GM15510 (cell line): ENCODE results near the gene TMEM9.

ENCODE experiments used
- POLR2A ChIP-seq: IDR thresholded peaks from 3 replicates; pipeline ENCODE4 v1.6.1; 2011; ENCODE audit warnings: borderline replicate concordance; ENCODE audit not compliant: insufficient read length; ENCODE audit errors: extremely low read depth

The TMEM9 gene

GRCh38 chr1:201154389-201155165 lies at the start of gene TMEM9:
Gene TMEM9 (minus strand): TSS chr1:201154474. CDS start chr1:201153923, 551 bp downstream.
- TF ChIP-seq POLR2A: no peak

GRCh38 chr1:201198598-201198997 lies 44.3 kb upstream of the TMEM9 start:
- TF ChIP-seq POLR2A: no peak

GRCh38 chr1:201194046-201194445 lies 39.8 kb upstream of the TMEM9 start:
- TF ChIP-seq POLR2A: no peak

GRCh38 chr1:201192261-201192788 lies 38.1 kb upstream of the TMEM9 start:
- no peak for TF ChIP-seq POLR2A

- TF ChIP-seq POLR2A: no peak
These were observed 37.5 kb upstream of the TMEM9 start for GRCh38 chr1:201191653-201192260.

GRCh38 chr1:201190624-201191051 lies 36.4 kb upstream of the TMEM9 start, which contains the start of gene IGFN1:
Gene IGFN1 (plus strand): TSS chr1:201190824. CDS start chr1:201193294, 2,470 bp downstream.
- no peak for TF ChIP-seq POLR2A

GRCh38 chr1:201190005-201190404 lies 35.7 kb upstream of the TMEM9 start:
- no peak for TF ChIP-seq POLR2A

GRCh38 chr1:201189085-201189484 lies 34.8 kb upstream of the TMEM9 start:
- no peak for TF ChIP-seq POLR2A

GRCh38 chr1:201186192-201186591 lies 31.9 kb upstream of the TMEM9 start:
- TF ChIP-seq POLR2A: no peak

- TF ChIP-seq POLR2A: no peak
These were observed 31.4 kb upstream of the TMEM9 start for GRCh38 chr1:201185527-201186128.

- no peak for TF ChIP-seq POLR2A
These were observed 30.8 kb upstream of the TMEM9 start for GRCh38 chr1:201185123-201185453.

- no peak for TF ChIP-seq POLR2A
These were observed 30.2 kb upstream of the TMEM9 start for GRCh38 chr1:201184307-201185122.

GRCh38 chr1:201183753-201184152 lies 29.5 kb upstream of the TMEM9 start:
- TF ChIP-seq POLR2A: no peak

- TF ChIP-seq POLR2A: no peak
These were observed 28.9 kb upstream of the TMEM9 start for GRCh38 chr1:201183209-201183608.

GRCh38 chr1:201181726-201182125 lies 27.5 kb upstream of the TMEM9 start:
- no peak for TF ChIP-seq POLR2A

GRCh38 chr1:201181323-201181722 lies 27.0 kb upstream of the TMEM9 start:
- no peak for TF ChIP-seq POLR2A

GRCh38 chr1:201180901-201181300 lies 26.6 kb upstream of the TMEM9 start:
- no peak for TF ChIP-seq POLR2A
